Muscle of back (tissue), 11 donors: ENCODE results near the gene MYH6. TPM values are rescaled to one million over a fixed set of nuclear protein-coding genes. Genes with fewer than 3 reads are reported as not detected.

Experiments
- DNase-seq, 3 donors: peaks; one replicate each; pipeline versions ENCODE4 v3.0.0 to v3.0.0-alpha.2; 2013
- polyA plus RNA-seq, 10 donors: library from polyadenylated mRNA; unstranded; fragments of 120-200 nt; gene quantifications; one replicate each; pipeline ENCODE4 v1.2.1, GENCODE V29; 2013; ENCODE audit not compliant: insufficient read length in 10 of 10

The MYH6 gene
- polyA plus RNA-seq, 10 donors: 2.1 to 10.6 (median 5.5) TPM

- no peak for DNase-seq
Observed at GRCh38 chr14:23378612-23379220, 29.4 kb downstream of the MYH6 start.

DNA sequence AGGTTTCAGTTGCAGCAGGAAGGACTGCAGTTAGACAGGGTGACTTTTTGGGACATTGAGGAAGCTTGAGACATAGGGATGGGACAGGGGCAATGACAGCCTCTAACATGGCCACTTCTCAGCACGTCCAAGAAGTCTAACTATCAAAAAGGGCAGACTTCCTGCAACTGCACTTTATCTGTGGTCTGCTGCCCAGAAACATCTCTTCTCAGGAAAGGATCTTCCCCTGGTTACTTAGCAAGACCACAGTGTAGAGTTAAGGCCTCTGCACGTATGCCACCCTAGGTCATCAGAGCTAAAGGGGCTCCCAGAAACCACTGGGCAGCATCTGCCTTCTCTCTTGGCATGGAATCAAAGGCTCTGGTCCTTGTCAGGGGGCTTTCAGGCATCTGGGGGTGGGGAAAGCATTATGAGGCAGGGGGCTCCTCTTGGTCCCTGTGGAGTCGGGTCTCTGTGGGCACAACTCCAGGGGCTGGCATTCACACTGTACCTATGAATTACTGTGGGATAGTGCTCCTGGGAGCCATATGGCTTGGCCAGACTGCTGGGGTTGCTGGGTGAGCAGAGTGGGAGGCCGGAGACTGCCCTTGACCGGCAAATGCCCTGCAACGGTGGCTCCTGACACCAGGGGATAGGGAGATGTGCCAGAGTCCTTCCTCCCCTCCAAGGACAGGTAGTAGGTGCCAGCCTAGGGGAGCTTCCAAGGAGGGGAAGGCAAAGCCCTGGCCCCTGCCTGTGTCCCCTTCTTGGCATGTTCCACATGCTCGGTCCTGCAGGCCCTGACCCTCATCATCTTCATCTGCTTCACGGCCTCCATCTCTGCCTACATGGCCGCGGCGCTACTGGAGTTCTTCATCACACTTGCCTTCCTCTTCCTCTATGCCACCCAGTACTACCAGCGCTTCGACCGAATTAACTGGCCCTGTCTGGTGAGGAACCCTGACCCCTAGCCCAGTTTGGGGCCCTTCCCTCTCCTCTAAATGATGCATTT, 30.2 kb downstream of the MYH6 start:
- no peak for DNase-seq

DNA sequence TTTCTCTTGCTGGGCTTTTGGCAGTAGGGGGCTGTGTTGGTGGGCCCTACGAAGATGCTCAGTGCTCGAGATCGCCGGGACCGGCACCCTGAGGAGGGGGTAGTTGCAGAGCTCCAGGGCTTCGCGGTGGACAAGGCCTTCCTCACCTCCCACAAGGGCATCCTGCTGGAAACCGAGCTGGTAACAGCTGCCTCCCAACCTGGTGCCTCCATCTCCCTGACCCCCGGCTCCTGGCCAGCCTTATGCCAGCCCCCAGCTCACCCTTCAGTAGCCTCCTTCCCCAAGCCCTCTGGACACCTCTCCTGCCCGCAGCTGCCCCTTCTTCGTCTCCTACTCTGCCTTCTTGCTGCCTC, 30.9 kb downstream of the MYH6 start:
- DNase-seq: no peak

DNA sequence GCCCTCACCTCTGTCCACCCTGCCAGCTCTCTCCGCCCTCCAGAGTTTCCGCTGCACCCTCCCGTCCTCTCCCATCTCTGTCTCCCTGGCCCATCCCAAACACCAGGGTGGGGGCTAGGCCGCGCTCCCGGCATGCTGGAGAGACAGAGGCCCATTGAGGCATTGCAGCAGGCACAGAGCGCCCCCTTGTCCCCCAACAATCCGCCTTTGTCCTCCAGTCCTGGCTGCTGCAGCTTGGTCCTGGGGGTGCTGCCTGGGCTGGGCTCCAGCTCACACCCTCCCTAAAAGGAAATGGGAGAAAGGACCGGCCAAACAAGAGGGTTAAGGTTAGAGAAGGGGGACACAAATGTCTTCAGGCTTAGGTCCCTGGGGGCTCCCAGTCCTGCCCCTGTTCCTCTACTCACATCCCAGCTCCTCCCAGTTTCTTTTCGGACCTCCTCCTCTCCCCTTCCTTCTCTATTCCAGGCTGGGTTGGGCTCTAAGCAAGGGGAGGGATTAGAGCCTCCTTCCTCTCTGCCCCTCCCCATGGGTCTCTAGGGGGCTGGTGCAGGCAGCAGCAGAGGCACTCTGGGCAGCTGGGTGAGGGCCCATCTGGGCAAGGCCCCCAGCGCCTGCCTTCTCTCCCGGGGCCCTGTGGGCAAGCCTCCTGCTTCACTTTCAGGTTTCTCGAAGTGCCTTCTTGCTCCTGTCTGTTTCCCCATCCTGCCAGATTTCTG, 31.4 kb downstream of the MYH6 start, which contains the start of gene CMTM5:
CMTM5 (plus strand) TSS at position 565 of the 716 bp plus-strand sequence. CDS start 206 bp downstream, outside the sequence.
- DNase-seq: peak in 2 of 3 donors; percentile 33 to 63

DNA sequence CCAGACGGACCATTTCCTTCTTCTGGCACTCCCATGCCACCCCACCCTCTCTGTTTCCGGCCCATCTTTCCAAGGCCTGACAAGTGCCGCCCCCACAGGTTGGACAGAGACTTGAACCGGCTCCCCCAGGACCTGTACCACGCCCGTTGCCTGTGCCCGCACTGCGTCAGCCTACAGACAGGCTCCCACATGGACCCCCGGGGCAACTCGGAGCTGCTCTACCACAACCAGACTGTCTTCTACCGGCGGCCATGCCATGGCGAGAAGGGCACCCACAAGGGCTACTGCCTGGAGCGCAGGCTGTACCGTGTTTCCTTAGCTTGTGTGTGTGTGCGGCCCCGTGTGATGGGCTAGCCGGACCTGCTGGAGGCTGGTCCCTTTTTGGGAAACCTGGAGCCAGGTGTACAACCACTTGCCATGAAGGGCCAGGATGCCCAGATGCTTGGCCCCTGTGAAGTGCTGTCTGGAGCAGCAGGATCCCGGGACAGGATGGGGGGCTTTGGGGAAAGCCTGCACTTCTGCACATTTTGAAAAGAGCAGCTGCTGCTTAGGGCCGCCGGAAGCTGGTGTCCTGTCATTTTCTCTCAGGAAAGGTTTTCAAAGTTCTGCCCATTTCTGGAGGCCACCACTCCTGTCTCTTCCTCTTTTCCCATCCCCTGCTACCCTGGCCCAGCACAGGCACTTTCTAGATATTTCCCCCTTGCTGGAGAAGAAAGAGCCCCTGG, 32.4 kb downstream of the MYH6 start:
- DNase-seq: no peak

DNA sequence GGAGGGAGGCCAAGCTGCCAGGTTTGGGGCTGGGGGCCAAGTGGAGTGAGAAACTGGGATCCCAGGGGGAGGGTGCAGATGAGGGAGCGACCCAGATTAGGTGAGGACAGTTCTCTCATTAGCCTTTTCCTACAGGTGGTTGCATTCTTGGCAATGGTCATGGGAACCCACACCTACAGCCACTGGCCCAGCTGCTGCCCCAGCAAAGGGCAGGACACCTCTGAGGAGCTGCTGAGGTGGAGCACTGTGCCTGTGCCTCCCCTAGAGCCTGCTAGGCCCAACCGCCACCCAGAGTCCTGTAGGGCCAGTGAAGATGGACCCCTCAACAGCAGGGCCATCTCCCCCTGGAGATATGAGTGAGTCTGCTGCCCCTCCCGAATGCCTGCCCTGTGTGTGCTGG, 35.0 kb downstream of the MYH6 start:
- no peak for DNase-seq

DNA sequence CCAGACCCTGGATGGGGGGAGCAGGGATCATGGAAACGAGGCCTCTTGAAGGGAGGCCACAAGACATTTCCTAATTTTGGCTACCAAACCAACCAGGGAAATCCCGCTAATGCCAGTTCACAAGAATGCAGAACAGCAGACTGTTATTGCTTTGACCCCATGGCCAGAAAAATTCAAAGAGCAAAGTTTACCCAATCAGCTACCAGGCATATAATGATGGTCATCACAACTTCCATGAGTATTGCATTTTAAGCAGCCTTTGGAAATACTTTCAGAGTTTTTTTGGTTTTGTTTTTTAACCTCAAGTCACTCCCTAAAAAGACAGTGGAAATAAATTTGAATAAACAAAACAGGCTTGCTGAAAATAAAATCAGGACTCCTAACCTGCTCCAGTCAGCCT, 35.6 kb downstream of the MYH6 start, which contains the start of gene IL25:
IL25 (plus strand) TSS at position 301 of the 400 bp plus-strand sequence.
- no peak for DNase-seq

GRCh38 chr14:23371865-23372264, 36.2 kb downstream of the MYH6 start:
- DNase-seq: no peak

DNA sequence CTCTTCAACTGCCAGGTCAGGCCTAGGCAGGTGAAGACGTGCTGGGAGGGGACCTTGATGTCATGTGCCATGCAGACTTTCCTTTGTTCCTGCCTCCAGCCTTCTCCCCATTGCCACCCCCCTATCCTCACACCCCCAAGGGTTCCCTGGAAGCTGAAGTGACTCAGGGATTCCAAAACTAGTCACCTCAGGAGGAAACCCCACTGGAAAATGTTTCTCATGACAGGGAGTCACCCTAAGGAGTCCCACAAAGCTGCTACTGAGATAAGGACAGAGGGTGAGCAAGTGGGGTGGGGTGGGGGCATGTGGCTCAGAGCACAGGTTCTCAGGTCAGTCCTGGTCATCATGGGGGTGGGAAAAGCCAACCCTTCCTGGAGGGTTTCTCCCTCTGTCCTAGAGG, 37.9 kb downstream of the MYH6 start:
- DNase-seq: no peak

DNA sequence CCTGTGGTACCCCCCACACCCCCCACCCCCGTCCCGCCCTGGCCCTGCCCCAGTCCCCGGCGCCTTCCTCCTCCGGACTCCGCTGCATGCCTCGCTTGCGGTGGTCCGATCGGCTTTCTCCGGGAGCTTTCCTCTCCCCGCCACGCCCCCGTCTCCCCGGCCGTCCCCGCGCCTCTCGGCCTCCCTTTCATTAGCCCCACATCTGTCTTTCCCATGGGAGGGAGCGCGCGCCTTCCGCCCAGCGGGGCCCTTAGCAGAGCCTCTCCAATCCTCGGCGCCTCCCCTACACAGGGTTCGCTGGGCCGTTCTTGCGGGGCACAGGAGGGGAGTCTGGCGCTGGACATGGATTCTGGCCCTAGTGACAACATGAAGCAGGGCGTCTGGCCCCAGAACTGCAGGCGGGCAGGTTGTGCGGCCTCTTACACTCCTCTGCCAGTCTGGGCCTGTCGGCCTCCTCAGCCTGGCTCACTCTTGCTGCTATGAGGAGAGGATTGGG, 41.6 kb downstream of the MYH6 start:
- DNase-seq: peak; percentile 68 to 91 (median 71)

DNA sequence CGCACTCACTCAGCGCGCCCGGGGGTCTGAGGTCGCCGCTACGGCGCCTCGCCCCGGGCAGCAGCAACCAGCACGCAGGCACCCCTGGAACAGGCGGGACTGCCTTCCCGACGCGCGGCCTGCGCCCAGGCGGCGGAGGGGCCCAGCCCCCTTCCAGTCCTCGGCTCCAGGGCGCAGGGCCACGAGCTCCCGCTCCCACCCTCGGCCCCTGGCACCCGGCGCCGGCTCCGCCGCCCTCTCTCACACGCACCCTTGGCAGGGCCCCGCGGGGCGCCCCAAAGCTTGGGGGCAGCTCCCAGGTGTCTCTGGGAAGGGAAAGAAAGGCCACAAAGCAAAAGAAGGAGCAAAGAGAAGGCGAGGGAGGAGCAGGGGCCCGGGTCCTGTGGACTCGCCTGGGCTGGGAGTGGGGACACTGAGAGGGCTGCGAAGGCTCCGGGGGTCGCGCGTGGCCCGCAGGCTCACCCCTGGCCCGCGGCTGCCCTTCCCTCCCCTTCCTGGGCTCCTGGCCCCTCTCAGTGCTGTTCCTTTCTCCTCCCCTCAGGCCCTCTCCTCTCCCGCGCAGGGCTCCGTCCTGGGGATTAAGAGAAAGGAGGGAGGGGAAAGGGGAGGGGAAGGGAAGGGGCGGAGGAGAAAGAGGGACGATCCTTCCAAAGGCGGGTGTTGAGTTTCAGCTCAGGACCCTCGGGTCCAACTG, 42.2 kb downstream of the MYH6 start:
- peak; percentile 85 to 95 (median 90) for DNase-seq

DNA sequence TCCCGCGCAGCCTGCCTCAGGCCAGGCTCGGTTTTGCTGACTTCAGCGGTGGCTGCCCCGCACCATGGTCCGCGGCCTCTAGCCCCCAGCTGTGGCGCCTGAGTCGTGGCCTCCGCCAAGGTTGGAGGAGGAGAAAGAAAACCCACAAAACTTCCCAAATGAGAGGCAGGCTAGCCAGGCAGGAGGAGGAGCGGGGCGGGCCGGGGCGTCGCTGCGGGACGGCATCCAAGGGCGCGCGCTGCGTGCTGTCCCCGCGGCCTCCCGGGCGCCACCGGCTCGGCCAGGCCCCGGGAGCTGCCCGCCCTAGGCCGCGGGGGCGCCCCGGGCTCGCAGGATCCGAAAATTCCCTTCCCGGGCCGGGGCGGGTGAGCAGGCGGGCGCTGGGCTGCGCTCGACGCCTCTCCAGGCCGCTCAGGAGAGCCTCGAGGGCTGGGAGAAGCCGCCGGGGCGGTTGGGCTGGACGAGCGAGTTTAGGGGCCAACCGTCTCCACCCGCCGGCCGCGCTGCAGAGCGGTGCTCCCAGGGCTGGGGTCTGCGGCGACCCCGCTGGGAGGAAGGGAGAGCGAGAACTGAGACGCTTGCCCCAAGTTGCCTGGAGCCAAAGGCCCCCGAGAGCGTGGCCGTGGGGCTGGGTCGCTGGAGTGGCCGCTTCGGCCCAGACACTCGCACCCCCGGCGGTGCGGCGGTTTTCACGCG, 42.9 kb downstream of the MYH6 start, which contains the start of gene EFS:
EFS (minus strand) TSS at position 137 of the 696 bp plus-strand sequence. CDS start 147 bp downstream, outside the sequence.
- DNase-seq: peak; percentile 58 to 92 (median 81)

GRCh38 chr14:23364164-23365035, 43.7 kb downstream of the MYH6 start:
- DNase-seq: peak; percentile 60 to 85 (median 74)

DNA sequence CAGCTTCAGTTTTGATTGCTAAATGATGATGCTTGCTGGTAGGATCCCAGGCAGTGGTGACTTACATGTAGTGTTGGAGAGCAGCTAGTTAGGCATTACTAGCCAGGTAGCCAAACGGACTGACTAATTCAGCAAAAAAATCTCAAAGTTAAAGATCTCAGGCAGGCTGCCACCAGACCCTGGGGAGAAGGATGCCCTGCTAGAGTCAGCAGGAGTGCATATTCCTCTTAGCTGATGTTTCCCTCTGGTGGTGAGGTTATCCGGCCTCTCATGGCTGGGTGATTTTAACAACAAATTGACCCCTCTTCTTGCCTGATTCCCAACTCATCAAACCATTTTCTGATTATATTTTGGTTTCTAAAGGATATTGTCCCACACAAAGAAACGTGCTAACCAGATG, 45.9 kb downstream of the MYH6 start:
- DNase-seq: no peak

- DNase-seq: no peak
Observed at GRCh38 chr14:23361763-23362162, 46.3 kb downstream of the MYH6 start.

- no peak for DNase-seq
Observed at GRCh38 chr14:23361320-23361719, 46.8 kb downstream of the MYH6 start.

DNA sequence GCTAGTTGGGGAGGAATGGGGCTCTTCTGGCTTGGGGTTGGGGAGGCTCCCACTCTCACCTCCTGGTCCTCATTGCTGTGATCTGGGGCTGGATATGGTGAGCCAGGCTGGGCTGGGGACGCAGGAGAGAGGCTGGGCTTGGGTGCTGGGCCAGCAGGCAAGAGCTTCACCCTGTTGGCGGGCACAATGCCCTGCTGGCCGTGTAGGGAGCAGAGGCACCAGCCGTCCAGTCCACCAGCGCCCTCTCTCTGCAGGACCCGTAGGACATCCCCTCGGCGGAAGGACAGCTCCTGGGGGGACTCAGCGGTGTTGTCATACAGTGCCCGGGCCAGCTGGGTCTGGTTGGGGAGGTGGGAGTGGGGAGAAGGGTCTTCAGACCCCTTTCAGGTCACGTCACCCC, 47.6 kb downstream of the MYH6 start:
- no peak for DNase-seq

DNA sequence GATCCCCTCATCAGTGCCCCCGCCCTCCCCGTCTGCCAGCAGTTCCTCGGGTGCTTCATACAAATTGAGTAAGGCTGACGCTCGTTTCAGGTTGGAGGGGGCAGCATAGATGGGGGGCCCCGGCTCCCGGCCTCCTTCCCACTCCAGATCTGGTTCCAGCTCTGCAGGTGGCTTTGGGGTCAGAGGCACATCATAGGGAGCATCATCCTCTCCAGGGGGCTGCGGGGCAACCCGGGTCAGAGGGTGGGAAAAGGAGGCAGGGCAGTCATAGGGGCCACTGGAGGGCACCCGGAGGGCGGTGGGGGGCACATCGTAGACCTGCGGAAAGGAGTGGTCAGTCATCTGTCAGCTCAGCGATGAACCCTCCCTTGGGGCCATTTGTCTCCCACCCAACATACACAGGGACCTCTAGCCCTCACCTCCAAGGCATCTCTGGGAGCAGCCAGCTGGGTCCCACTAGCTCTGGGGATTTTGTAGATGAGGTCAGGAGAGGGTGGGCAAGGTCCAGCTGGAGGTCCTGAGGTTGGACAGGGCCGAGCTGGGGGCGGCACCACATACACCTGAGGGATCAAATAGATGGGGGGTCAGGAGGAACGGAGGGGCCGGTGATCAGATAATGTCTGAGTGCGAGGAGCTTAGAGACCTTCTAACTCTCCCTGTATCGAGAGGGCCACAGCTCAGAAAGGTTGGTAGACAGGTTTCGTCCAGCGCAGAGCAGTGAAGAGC, 48.2 kb downstream of the MYH6 start:
- DNase-seq: no peak
